Gastrocnemius medialis (tissue), 4 donors: ENCODE measurements around the gene KLK13. TPM values are rescaled to one million over a fixed set of nuclear protein-coding genes. Genes with fewer than 3 reads are reported as not detected.
A peak's percentile ranks its signal among the peaks of the same experiment; 100 is the strongest.

Experiments
- ATAC-seq, 2 donors: fragments of 150-250 bp; one replicate each; pipeline ENCODE4 v1.9.1; 2016
- DNase-seq, 2 donors: peaks; one replicate each; pipeline ENCODE4 v3.0.0-alpha.2; 2019
- H3K27ac ChIP-seq, 4 donors: fragments of 200-600 bp; sonication (generic); 1 replicate in 1 of 4; 2 replicates in 3 of 4; pipeline ENCODE4 v1.5.1; 2016 to 2018; ENCODE audit warnings: mild to moderate bottlenecking in 2 of 4, moderate library complexity in 1 of 4
- H3K27me3 ChIP-seq, 3 donors: fragments of 200-600 bp; sonication (generic) in 2 of 3; 1 replicate in 1 of 3; 2 replicates in 2 of 3; pipeline versions ENCODE4 v1.5.1 to v1.6.0; 2016 to 2019; ENCODE audit warnings: mild to moderate bottlenecking in 1 of 3, moderate library complexity in 1 of 3
- H3K36me3 ChIP-seq, 2 donors: fragments of 200-600 bp; sonication (generic) in 1 of 2; one replicate each; pipeline ENCODE4 v1.5.1; 2017 to 2018
- H3K4me1 ChIP-seq, 2 donors: fragments of 200-600 bp; sonication (generic) in 1 of 2; one replicate each; pipeline ENCODE4 v1.5.1; 2016 to 2017; ENCODE audit warnings: mild to moderate bottlenecking in 2 of 2
- H3K4me3 ChIP-seq, 4 donors: fragments of 200-600 bp; sonication (generic) in 3 of 4; 1 replicate in 1 of 4; 2 replicates in 3 of 4; pipeline ENCODE4 v1.5.1; 2016 to 2019; ENCODE audit warnings: mild to moderate bottlenecking in 2 of 4
- H3K9me3 ChIP-seq, 3 donors: fragments of 200-600 bp; sonication (generic) in 2 of 3; 1 replicate in 1 of 3; 2 replicates in 2 of 3; pipeline ENCODE4 v1.5.1; 2016 to 2019
- POLR2A ChIP-seq, 2 donors: fragments of 450-650 bp; IDR thresholded peaks; one replicate each; pipeline ENCODE4 v1.6.1; 2017; ENCODE audit warnings: antibody characterized with exemption in 2 of 2, mild to moderate bottlenecking in 2 of 2, moderate library complexity in 2 of 2
- in situ Hi-C, 4 donors: fragments of 200-750 bp; cut with MboI; loops; one replicate each; pipeline versions ENCODE4 v1.15.0 to v1.8.0; 2017; ENCODE audit warnings: low sequenced_read_pairs in 4 of 4
- intact Hi-C: fragments of 100-400 bp; cut with DNase I; formaldehyde crosslinking; loops from one replicate; pipeline ENCODE4 v1.15.1; 2023; ENCODE audit warnings: low total_unique reads
- total RNA-seq, 4 donors: library from RNA; depleted of rRNA; stranded (reverse); fragments of >200 nt; gene quantifications; one replicate each; pipeline versions ENCODE4 v1.1.0 to v1.2.3, GENCODE V29; 2016
- TF ChIP-seq, protein P1 (sequence below), 5 experiments: fragments of 450-650 bp in 3 of 5; fragments of 200-600 bp in 2 of 5; sonication (generic) in 2 of 5; IDR thresholded peaks in 4 of 5; conservative IDR thresholded peaks in 1 of 5; 1 replicate in 4 of 5; 2 replicates in 1 of 5; pipeline ENCODE4 v1.5.1; 2016 to 2019; ENCODE audit warnings: antibody characterized with exemption in 5 of 5, mild to moderate bottlenecking in 3 of 5, moderate library complexity in 3 of 5

KLK13 gene
- total RNA-seq, 4 donors from 2014 or later, result not detected

GRCh38 chr19:51070334-51071094, 5.6 kb upstream of the KLK13 start:
- in situ Hi-C loops, result no loop called here
- Histone ChIP-seq H3K36me3 (no peaks in the 10 kb centered on the region), H3K27ac (no peak overlapping the region), H3K4me1 (no peaks in the 10 kb centered on the region), H3K27me3 (peaks cover 0 to 6% (median 0%) of the 10 kb centered on the region in 3 donors), H3K9me3 (no peaks in the 10 kb centered on the region), H3K4me3 (no peak overlapping the region)
- ATAC-seq (no peak), DNase-seq (no peak)
- TF ChIP-seq POLR2A (IDR thresholded peaks at IDR 0.05), result no peak
- TF ChIP-seq, protein P1, sequence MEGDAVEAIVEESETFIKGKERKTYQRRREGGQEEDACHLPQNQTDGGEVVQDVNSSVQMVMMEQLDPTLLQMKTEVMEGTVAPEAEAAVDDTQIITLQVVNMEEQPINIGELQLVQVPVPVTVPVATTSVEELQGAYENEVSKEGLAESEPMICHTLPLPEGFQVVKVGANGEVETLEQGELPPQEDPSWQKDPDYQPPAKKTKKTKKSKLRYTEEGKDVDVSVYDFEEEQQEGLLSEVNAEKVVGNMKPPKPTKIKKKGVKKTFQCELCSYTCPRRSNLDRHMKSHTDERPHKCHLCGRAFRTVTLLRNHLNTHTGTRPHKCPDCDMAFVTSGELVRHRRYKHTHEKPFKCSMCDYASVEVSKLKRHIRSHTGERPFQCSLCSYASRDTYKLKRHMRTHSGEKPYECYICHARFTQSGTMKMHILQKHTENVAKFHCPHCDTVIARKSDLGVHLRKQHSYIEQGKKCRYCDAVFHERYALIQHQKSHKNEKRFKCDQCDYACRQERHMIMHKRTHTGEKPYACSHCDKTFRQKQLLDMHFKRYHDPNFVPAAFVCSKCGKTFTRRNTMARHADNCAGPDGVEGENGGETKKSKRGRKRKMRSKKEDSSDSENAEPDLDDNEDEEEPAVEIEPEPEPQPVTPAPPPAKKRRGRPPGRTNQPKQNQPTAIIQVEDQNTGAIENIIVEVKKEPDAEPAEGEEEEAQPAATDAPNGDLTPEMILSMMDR (IDR thresholded peaks at IDR 0.05 in 4 of 5, conservative IDR thresholded peaks at IDR 0.05 in 1 of 5), result no peak
- intact Hi-C loops, result no loop called here

- in situ Hi-C loops (no loop called here), intact Hi-C loops (no loop called here)
- Histone ChIP-seq H3K9me3 (no peaks in the 10 kb centered on the region), H3K4me1 (no peaks in the 10 kb centered on the region), H3K27me3 (peaks cover 4 to 18% (median 11%) of the 10 kb centered on the region in 3 donors), H3K27ac (no peak overlapping the region), H3K4me3 (no peak overlapping the region), H3K36me3 (no peaks in the 10 kb centered on the region)
- TF ChIP-seq POLR2A (IDR thresholded peaks at IDR 0.05), result no peak
- TF ChIP-seq, protein P1 (IDR thresholded peaks at IDR 0.05 in 4 of 5, conservative IDR thresholded peaks at IDR 0.05 in 1 of 5), result no peak
- ATAC-seq (no peak), DNase-seq (no peak)
These were observed 1.7 kb upstream of the KLK13 start for GRCh38 chr19:51066393-51067186.

- TF ChIP-seq, protein P1 (IDR thresholded peaks at IDR 0.05 in 4 of 5, conservative IDR thresholded peaks at IDR 0.05 in 1 of 5), result no peak
- no peak for TF ChIP-seq POLR2A (IDR thresholded peaks at IDR 0.05)
- Histone ChIP-seq H3K4me3 (peak overlapping the region in 1 of 4 donors; percentile 17), H3K27me3 (peaks cover 4 to 18% (median 11%) of the 10 kb centered on the region in 3 donors), H3K36me3 (no peaks in the 10 kb centered on the region), H3K9me3 (no peaks in the 10 kb centered on the region), H3K4me1 (no peaks in the 10 kb centered on the region), H3K27ac (no peak overlapping the region)
- ATAC-seq (no peak), DNase-seq (no peak)
- in situ Hi-C loops (no loop called here), intact Hi-C loops (no loop called here)
These were observed 499 bp upstream of the KLK13 start for GRCh38 chr19:51065221-51065960.

- in situ Hi-C loops (no loop called here), intact Hi-C loops (no loop called here)
- TF ChIP-seq, protein P1 (IDR thresholded peaks at IDR 0.05 in 4 of 5, conservative IDR thresholded peaks at IDR 0.05 in 1 of 5), result no peak
- no peak for TF ChIP-seq POLR2A (IDR thresholded peaks at IDR 0.05)
- no peak overlapping the region for H3K27ac ChIP-seq
- DNase-seq, result no peak
- H3K4me1 ChIP-seq, result no peaks in the 10 kb centered on the region
- H3K4me3 ChIP-seq, result no peak overlapping the region
- ATAC-seq, result no peak
- peaks cover 4 to 18% (median 11%) of the 10 kb centered on the region in 3 donors for H3K27me3 ChIP-seq
- H3K9me3 ChIP-seq, result no peaks in the 10 kb centered on the region
- no peaks in the 10 kb centered on the region for H3K36me3 ChIP-seq
These were observed 1.2 kb downstream of the KLK13 start for GRCh38 chr19:51063664-51064063.
